Stromal cell of bone marrow (primary cell): Measurements from ENCODE around the gene GAD1.
A peak's percentile ranks its signal among the peaks of the same experiment; 100 is the strongest.

Experiments used
- DNase-seq: peaks from one replicate; pipeline ENCODE4 v3.0.0-alpha.2; 2012; ENCODE audit warnings: low read depth

GAD1 gene

DNA sequence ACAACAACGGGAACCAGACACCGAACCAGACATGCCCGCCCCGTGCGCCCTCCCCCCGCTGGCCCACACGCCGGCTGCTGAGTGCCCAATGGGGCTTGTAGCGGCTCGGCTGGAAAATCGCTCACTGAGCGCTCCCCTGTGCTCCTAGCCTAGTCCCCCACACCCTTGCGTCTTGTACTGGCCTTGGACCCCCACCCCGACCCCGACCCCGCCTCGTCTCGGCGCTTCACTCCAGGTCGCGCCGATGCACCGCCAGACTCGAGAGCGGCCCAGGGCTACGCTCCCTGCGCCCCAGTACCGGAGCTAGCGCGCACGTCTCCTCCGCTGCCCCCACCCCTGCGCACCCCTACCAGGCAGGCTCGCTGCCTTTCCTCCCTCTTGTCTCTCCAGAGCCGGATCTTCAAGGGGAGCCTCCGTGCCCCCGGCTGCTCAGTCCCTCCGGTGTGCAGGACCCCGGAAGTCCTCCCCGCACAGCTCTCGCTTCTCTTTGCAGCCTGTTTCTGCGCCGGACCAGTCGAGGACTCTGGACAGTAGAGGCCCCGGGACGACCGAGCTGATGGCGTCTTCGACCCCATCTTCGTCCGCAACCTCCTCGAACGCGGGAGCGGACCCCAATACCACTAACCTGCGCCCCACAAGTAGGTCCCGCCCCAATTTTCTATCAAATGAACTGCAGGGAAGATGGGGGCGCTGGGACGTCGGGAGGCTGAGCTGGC lies 1.5 kb downstream of the GAD1 start:
- no peak for DNase-seq

- DNase-seq = no peak
Measured at GRCh38 chr2:170818752-170819470, 2.2 kb downstream of the GAD1 start.

DNA sequence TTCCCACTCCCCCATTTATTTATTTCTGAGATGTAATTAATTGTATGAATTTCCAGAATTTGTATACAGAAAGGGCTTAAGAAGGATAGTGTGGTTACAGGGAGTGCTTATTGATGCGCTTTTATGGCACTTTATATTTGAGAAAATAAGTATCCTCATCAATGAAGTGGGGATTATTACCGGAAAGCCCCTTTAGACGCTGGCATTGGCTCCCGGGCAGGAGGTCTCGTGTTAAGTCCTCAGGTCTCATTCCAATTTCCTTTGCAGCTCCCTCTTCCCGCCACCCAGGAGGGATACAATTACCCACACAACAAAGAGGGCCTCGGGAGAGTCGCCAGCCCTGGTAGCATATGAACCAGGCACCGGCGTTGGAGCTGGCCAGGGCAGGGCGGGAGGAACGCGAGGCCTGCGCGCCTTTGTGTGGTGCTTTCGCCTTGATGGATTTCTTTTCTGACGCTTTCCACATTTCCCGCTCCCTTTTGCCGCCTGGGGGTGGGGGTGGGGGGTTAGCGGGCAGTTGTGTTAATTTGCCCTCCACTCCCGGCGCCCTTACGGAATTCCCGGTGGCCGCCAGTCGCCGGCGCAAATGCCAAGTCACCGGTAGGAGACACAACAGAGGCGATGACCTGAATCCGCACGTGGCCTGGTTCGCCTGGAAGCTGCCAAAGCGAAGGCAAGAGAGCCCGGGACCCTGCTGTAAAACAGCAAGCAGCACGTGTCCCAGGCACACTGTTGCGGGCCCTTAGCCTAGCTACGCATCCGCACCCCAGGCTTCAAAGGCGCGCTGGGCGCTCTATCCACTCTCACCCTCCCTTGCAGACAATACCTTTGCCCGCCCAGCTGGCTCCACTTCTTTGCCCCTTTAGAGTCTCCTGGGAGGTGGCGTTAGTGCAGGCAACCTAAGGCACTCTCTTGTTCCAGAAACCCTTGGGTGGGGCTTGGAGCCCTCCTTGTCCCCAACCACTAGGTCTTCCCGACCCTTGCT lies 3.3 kb downstream of the GAD1 start:
- DNase-seq = no peak

DNA sequence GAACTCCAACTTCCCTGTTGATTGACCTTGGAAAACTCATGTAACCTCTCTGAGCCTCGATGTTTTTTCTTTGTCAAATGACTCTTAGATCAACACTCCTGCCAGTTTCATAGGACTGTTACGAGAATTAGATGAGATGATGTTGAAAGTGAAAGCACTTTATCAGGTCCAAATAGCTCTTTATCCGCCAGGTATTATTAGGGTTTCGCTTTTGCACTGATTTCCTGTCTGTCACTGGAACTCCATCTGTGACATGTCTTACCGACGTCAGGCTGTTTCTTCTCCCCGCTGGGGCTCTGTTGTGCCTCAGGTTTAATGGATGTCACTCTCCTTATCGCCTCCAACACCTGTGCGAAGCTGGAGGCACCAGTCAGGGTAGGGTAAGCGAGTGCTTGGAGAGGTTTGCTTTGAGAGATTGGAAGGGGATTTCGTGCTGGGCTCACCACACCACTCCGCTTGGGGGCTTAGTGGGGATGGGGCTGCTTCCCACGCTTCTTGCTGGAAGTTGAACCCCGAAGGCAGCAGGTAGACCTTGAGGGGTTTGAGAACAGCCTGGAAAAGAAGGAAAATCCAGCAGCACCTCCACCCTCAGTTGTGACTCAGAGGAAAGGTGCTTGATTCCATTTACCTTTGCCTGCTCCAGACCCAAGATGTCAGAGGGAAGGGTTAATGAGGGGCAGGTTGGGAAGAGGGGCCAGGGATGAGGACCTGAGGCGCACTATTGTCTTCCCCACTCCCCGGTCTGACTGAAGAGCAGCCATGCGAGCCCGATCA lies 4.3 kb downstream of the GAD1 start:
- DNase-seq = no peak

DNA sequence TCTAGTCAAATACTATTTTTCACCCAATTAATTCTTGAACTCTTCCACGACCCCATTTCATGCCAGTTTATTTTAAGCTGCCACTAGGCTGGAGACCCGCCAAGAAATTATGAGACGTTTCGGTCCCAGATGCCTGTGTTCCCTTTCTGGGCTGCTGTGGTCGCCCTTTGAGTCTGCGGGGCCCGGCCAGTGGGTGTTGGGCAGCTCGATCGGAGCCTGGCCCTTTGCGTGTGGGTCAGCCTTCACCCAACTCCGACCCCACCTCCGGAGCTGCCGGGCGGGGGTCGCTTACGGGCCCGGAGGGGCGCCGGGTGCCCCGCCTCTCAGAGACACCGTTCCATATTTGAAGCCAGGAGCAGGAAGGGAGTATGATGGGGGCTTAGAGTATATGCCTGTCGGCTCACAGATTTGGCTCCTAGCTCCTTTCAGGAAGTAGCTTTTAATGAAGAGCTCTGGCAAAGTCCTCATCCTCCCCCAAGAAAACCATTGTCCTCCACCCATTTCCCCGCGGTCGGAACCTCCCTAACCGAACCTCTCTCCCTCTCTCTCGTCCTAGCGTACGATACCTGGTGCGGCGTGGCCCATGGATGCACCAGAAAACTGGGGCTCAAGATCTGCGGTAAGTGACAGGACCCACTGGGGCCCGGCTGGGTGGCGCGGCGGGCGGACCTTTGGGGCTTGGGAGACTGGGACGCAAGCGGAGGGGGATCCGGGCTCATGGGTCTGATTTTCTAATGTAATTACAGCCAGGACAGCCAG lies 5.0 kb downstream of the GAD1 start:
- no peak for DNase-seq

- no peak for DNase-seq
Measured at GRCh38 chr2:170822290-170823087, 5.8 kb downstream of the GAD1 start.

DNA sequence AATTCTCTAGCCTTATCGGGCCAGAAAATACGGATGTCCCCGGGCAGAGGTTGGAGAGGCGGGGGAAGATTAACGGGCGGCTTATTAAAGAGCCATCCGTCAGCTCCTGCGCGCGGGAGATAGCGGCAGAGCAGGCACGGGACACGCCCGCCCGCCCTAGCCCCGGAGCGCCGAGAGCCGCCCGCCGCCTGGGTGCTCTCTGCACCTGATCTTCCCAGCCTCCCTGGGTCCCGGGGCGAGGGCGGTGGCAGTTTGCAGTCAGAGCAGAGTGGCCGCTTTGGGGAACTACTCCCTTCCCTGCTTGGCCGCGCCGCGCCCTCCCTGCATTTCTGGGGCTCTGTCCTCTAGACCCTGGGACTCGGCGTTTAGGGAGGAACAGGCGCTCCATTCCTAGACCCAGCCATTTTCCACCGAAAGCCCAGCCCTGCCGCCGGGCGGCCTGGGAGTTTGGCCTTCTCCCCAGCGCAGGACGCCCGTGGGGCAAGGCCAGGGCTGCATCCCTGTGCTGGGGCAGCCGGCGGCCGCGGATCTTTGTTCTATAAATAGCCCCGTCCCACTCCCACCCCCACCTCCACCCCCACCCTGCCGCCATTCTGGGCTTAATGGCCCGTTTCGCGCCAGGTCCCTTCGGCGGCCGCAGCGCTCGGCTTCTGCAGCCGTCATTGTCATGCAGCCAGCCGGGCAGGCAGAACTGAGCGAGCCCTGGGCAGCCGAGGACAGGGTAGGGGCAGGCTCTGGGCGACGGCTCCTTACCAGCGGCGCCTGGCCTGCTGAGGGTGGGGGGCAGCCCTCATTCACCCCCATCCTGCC lies 6.6 kb downstream of the GAD1 start:
- DNase-seq = no peak

- no peak for DNase-seq
Measured at GRCh38 chr2:170823898-170824215, 7.2 kb downstream of the GAD1 start.

DNA sequence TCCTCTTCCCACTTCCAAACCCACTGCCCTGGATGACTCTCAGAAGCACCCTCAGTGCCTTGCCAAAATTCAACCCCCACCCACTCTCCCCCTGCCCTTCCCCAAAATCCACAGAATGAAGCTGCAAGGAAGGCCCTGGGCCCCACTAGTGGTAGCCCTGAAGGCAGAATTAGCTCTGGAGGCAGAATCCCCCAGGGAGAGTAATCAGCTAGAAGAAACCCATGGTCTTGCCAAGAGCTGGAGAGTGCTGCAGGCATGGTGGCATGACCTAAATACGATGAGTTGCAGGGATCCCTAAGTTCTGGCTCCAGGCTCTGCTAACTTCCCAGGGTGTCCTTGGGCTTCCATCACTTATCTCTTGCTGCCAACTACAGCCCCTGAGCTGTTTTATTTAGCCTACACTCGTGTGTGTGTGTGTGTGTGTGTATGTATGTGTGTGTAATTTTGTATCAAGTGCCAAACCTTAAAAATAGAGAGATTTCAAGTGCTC lies 7.9 kb downstream of the GAD1 start:
- no peak for DNase-seq

- no peak for DNase-seq
Measured at GRCh38 chr2:170827841-170828532, 11.3 kb downstream of the GAD1 start.

DNA sequence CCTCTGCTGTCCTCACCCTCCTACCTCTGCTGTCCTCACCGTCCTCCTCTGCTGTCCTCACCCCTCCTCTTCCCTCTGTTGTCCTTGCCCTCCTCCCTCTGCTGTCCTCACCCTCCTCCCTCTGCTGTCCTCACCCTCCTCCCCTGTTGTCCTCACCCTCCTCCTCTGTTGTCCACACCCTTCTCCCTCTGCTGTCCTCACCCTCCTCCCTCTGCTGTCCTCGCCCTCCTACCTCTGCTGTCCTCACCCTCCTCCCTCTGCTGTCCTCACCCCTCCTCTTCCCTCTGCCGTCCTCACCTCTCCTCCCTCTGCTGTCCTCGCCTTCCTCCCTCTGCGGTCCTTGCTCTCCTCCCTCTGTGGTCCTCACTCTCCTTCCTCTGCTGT lies 11.8 kb downstream of the GAD1 start:
- no peak for DNase-seq

DNA sequence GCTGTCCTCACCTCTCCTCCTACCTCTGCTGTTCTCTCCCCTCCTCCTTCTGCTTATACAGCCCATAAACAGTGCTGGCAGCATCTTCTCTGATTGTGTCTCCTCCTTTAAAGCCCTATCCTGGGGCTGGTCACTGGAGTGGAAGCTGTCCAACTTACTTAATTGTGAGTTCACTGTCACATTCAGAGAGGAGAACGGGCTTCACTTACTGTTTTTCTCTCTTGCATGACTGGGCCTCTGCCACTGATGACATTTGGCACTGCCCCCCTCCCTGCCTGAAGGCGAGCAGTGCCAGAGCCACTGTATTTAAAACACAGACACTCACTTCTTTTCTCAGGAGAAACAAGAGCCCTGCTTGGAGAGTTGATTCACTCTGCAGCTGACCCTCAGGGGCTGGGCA lies 12.3 kb downstream of the GAD1 start:
- no peak for DNase-seq

DNA sequence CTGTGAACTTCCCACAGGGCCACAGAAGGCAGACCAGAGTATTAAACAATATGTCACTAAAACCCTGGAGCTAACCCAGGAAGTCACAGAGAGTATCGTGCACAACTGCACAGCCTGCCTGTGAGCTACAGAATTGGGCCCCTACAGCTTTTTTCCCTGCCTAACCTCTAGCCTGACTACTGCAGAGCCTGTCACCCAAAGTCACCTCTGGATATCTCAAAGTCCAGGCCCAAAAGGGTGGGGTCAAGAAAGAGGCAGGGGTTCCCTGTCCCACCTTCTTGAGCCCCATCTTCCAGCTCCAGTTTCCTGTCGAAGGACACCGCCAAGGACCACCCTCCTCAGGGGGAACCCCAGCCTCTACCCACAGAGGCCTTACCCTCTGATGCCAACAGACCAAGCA lies 13.5 kb downstream of the GAD1 start:
- no peak for DNase-seq

DNA sequence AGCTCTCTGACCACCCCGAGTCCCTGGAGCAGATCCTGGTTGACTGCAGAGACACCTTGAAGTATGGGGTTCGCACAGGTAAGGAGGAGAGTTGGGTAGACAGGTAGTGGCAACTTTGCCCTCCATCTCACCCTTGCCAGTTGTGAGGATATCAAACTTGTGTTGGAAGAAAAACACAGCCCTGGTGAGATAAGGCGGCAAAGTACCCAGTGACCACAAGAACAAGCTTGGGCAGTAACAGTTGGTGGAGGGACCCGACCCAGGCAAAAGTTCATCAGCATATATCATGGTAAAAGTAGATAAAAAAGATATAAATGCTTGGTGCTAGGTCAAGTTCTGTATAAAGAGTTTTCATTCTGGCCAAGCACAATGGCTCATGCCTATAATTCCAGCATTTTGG lies 14.4 kb downstream of the GAD1 start:
- DNase-seq = no peak

DNA sequence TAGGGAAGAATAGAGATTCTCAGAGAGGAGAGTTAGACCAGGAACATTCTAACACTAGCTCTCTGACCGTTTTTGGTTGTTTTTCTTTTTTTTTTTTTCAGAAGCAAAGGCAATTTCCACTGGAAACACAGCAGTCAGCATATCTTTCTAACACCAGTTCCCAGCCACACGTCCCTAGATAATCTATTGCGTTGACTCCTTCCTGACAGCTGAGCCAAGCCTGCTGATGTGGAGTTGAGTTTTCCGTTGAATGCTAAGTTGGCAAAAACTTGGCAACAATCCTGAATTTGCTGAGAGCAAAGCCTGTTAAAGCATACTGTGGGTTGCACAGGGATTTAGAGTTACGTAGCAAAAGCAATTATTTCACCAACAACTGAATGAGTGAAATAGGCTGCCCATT lies 19.3 kb downstream of the GAD1 start:
- DNase-seq = peak; percentile 29

- DNase-seq = no peak
Measured at GRCh38 chr2:170840717-170841210, 24.1 kb downstream of the GAD1 start.

DNA sequence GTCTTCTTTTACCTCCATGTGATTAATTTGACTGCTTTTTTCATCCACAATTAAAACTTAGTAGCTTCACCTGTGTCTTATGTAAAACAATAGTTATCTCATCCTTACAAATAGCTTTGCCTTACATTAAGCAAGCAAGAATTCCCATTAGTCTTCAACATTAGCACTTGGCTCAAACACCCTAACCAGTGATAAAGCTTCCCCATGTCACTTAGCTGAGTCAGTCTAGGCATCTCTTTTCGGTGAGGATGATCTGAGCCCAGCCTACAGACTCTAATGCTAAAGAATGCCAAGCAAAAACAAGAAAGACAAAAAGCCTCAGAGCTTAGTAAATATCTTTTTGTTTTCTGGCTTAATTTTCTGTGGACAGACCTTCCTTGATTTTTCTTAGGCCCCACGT lies 26.1 kb downstream of the GAD1 start:
- DNase-seq = no peak

DNA sequence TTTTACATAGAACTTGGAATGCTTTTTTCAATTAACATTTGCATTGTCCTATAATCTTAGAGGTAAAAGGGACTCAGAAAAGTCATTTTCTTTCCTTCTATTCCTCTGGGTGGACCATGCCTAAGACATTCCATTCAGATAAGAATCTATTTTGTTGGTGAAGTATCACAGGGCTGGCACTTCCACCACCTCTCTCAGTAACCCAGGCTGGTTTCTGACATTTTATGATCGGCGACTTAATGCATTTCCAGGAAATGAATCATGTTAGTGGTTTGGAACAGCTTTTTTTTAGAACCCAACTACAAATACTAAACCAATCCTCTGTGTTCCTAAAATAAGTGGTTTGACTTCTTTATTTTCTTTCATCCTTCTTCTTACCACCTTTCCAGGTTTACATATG lies 27.0 kb downstream of the GAD1 start:
- peak; percentile 53 for DNase-seq

GRCh38 chr2:170845343-170845742 lies 28.7 kb downstream of the GAD1 start:
- no peak for DNase-seq
